SK-N-SH (cell line): ENCODE measurements around the gene GSE1. TPM values are rescaled to one million over a fixed set of nuclear protein-coding genes. Genes with fewer than 3 reads are reported as not detected.

ENCODE experiments used
- CTCF ChIA-PET: fragments of 300-600, 350-600 bp; formaldehyde crosslinking; extraction: SDS; loops from one replicate; lab custom pipeline; 2021; lab: Yijun Ruan, JAX
- POLR2A ChIA-PET: fragments of 350-600 bp; sonication (Branson Sonifier 250); formaldehyde crosslinking; extraction: SDS; loops from one replicate; lab custom pipeline; 2020; ENCODE audit warnings: antibody characterized with exemption, inconsistent platforms; lab: Yijun Ruan, JAX
- DNase-seq: peaks from one replicate; pipeline ENCODE4 v3.0.0; 2012
- H2AFZ ChIP-seq: fragments of 200-600 bp; sonication (generic); 2 replicates; pipeline ENCODE4 v1.8.1; 2016; ENCODE audit warnings: antibody characterized with exemption, mild to moderate bottlenecking, low read depth
- H3F3A ChIP-seq: fragments of 200-600 bp; sonication (generic); replicated peaks from 2 replicates; pipeline ENCODE3; 2016; ENCODE audit warnings: antibody characterized with exemption, mild to moderate bottlenecking; ENCODE audit not compliant: insufficient read depth
- H3K27ac ChIP-seq, 2 experiments: fragments of 200-500 bp in 1 of 2; fragments of 200-600 bp in 1 of 2; sonication (Bioruptor generic) in 1 of 2; sonication (generic), shearing (Covaris generic) in 1 of 2; 2 replicates each; pipeline versions ENCODE4 v1.5.1 to v1.6.1; 2014 to 2016; ENCODE audit warnings: low read depth in 2 of 2, inconsistent platforms in 1 of 2, low read length in 1 of 2, mild to moderate bottlenecking in 1 of 2, mixed read lengths in 1 of 2
- H3K27me3 ChIP-seq: fragments of 200-600 bp; sonication (generic), shearing (Covaris generic); 2 replicates; pipeline ENCODE4 v1.6.1; 2016; ENCODE audit warnings: mixed run types; ENCODE audit not compliant: insufficient read depth
- H3K36me3 ChIP-seq, 2 experiments: fragments of 200-500 bp in 1 of 2; fragments of 200-600 bp in 1 of 2; sonication (Bioruptor generic) in 1 of 2; sonication (generic) in 1 of 2; replicated peaks in 1 of 2; 2 replicates each; pipeline versions ENCODE3 to v1.5.1; 2014 to 2016; ENCODE audit warnings: low read length in 1 of 2, mild to moderate bottlenecking in 1 of 2; ENCODE audit not compliant: insufficient read depth in 2 of 2, control insufficient read depth in 1 of 2
- H3K4me1 ChIP-seq, 2 experiments: fragments of 200-500 bp in 1 of 2; fragments of 200-600 bp in 1 of 2; sonication (Bioruptor generic) in 1 of 2; sonication (generic), shearing (Covaris generic) in 1 of 2; 2 replicates each; pipeline versions ENCODE4 v1.5.1 to v1.6.1; 2014 to 2016; ENCODE audit warnings: low read depth in 1 of 2, low read length in 1 of 2, mixed run types in 1 of 2; ENCODE audit not compliant: insufficient read depth in 2 of 2, control insufficient read depth in 1 of 2
- H3K4me2 ChIP-seq: fragments of 200-600 bp; sonication (generic), shearing (Covaris generic); 2 replicates; pipeline ENCODE4 v1.6.1; 2017; ENCODE audit warnings: mixed run types
- H3K4me3 ChIP-seq, 2 experiments: fragments of 200-500 bp in 1 of 2; fragments of 200-600 bp in 1 of 2; sonication (Bioruptor generic) in 1 of 2; sonication (generic), shearing (Covaris generic) in 1 of 2; 2 replicates each; pipeline versions ENCODE4 v1.5.1 to v1.8.1; 2014 to 2016; ENCODE audit warnings: low read depth in 2 of 2, inconsistent platforms in 1 of 2, low read length in 1 of 2, mild to moderate bottlenecking in 1 of 2, mixed read lengths in 1 of 2, moderate library complexity in 1 of 2
- H3K79me2 ChIP-seq: fragments of 200-600 bp; sonication (generic); 2 replicates; pipeline ENCODE4 v1.8.1; 2017; ENCODE audit warnings: mild to moderate bottlenecking; ENCODE audit not compliant: insufficient read depth
- H3K9ac ChIP-seq: fragments of 200-600 bp; sonication (generic); 2 replicates; pipeline ENCODE4 v1.6.1; 2017; ENCODE audit warnings: mixed run types
- H3K9me2 ChIP-seq: fragments of 200-600 bp; sonication (generic); 2 replicates; pipeline ENCODE4 v1.6.1; 2017; ENCODE audit warnings: mixed run types
- H3K9me3 ChIP-seq: fragments of 200-600 bp; sonication (generic); 2 replicates; pipeline ENCODE4 v1.6.1; 2017; ENCODE audit warnings: mixed run types, mild to moderate bottlenecking, moderate library complexity
- H4K20me1 ChIP-seq: fragments of 200-600 bp; sonication (generic); 2 replicates; pipeline ENCODE4 v1.6.1; 2017; ENCODE audit warnings: mild to moderate bottlenecking, mixed run types; ENCODE audit not compliant: insufficient read depth
- CHD2 ChIP-seq: fragments of 150-350 bp; IDR thresholded peaks from 2 replicates; pipeline ENCODE4 v1.6.1; 2018; ENCODE audit warnings: low read length; ENCODE audit not compliant: partially characterized antibody
- CTCF ChIP-seq: fragments of 200-600 bp; sonication (generic); IDR thresholded peaks from 2 replicates; pipeline ENCODE4 v1.6.1; 2017; ENCODE audit warnings: antibody characterized with exemption, mild to moderate bottlenecking, moderate library complexity
- ELF1 ChIP-seq: IDR thresholded peaks from 2 replicates; pipeline ENCODE4 v1.4.0; 2012
- EP300 ChIP-seq, 2 experiments: IDR thresholded peaks; 2 replicates each; pipeline versions ENCODE4 v1.4.0 to v1.6.1; 2012; ENCODE audit warnings: borderline replicate concordance in 1 of 2, low read depth in 1 of 2, low read length in 1 of 2
- FOSL2 ChIP-seq: IDR thresholded peaks from 2 replicates; pipeline ENCODE4 v1.4.0; 2012; ENCODE audit warnings: low read depth, mild to moderate bottlenecking, moderate library complexity, borderline replicate concordance
- GATA2 ChIP-seq: sonication (generic); formaldehyde crosslinking; IDR thresholded peaks from 2 replicates; pipeline ENCODE4 v1.5.0; 2020; ENCODE audit warnings: mild to moderate bottlenecking, missing genetic modification reagents
- IRF3 ChIP-seq: fragments of 150-350 bp; IDR thresholded peaks from 2 replicates; pipeline ENCODE4 v1.6.1; 2016; ENCODE audit warnings: mild to moderate bottlenecking, low read depth, low read length
- JUND ChIP-seq: IDR thresholded peaks from 2 replicates; pipeline ENCODE4 v1.4.0; 2012
- MEF2A ChIP-seq: IDR thresholded peaks from 2 replicates; pipeline ENCODE4 v1.4.0; 2012; ENCODE audit warnings: low read depth, borderline replicate concordance
- RAD21 ChIP-seq: IDR thresholded peaks from 2 replicates; pipeline ENCODE4 v1.6.1; 2012; ENCODE audit warnings: mild to moderate bottlenecking, low read length
- RCOR1 ChIP-seq: fragments of 150-350 bp; IDR thresholded peaks from 2 replicates; pipeline ENCODE4 v1.6.1; 2017; ENCODE audit warnings: antibody characterized with exemption, low read length
- REST ChIP-seq: IDR thresholded peaks from 2 replicates; pipeline ENCODE4 v1.6.1; 2012; ENCODE audit warnings: mild to moderate bottlenecking, low read depth, low read length, moderate library complexity
- RFX5 ChIP-seq: IDR thresholded peaks from 2 replicates; pipeline ENCODE4 v1.6.1; 2012; ENCODE audit warnings: mild to moderate bottlenecking, improper control_type of control experiment, low read length
- RXRA ChIP-seq: IDR thresholded peaks from 2 replicates; pipeline ENCODE4 v1.4.0; 2012; ENCODE audit warnings: low read depth, mild to moderate bottlenecking, borderline replicate concordance
- TAF1 ChIP-seq: IDR thresholded peaks from 2 replicates; pipeline ENCODE4 v1.6.1; 2012; ENCODE audit warnings: low read depth, mild to moderate bottlenecking, low read length, moderate library complexity, borderline replicate concordance
- USF2 ChIP-seq: fragments of 150-350 bp; IDR thresholded peaks from 2 replicates; pipeline ENCODE4 v1.6.1; 2017; ENCODE audit warnings: antibody characterized with exemption, low read length, low read depth, borderline replicate concordance
- ZBTB33 ChIP-seq: IDR thresholded peaks from 2 replicates; pipeline ENCODE4 v1.4.0; 2012; ENCODE audit warnings: low read depth, borderline replicate concordance
- WGBS: methylation state at CpG from one replicate; pipeline ENCODE4 v1.1.6; 2017; ENCODE audit warnings: low lambda C conversion rate; 5-methylcytosine and 5-hydroxymethylcytosine counted together
- polyA plus RNA-seq, 3 experiments: library from polyadenylated mRNA; depleted of rRNA; stranded (reverse); fragments of >200 nt; gene quantifications; 2 replicates each; pipeline ENCODE4 v1.2.3, GENCODE V29; 2012

GSE1 gene
- polyA plus RNA-seq, 1 of the 3 experiments (the other 2 are of a cell fraction), result 26.5 TPM

GRCh38 chr16:85665929-85666328, 52.8 kb downstream of the GSE1 start:
- Histone ChIP-seq H3K4me2 (no peak overlapping the region), H3K4me1 (peaks cover 0 to 38% of the 10 kb centered on the region in 2 experiments; a peak in 1 of 4 replicates), H3K9me2 (no peaks in the 10 kb centered on the region), H3K4me3 (no peak overlapping the region), H3K9ac (no peak overlapping the region), H3K79me2 (no peaks in the 10 kb centered on the region), H3K27me3 (no peaks in the 10 kb centered on the region), H3K27ac (no peak overlapping the region), H3F3A (no peaks in the 10 kb centered on the region), H4K20me1 (peaks cover 3% of the 10 kb centered on the region; the same call in 1 of the 2 replicates), H3K36me3 (peaks cover 29 to 98% of the 10 kb centered on the region in 2 experiments), H2AFZ (no peak overlapping the region), H3K9me3 (no peaks in the 10 kb centered on the region)
- no peak for DNase-seq
- ChIA-PET POLR2A (no interaction called here), CTCF (interaction anchor here (1.0 to 1.6 kb wide), 3 partner anchors 9 to 53 kb away, joined by 3 to 6 read pairs (median 4); no protein-coding TSS in a partner anchor)
- no peak for TF ChIP-seq RCOR1
- TF ChIP-seq RFX5, result no peak
- no peak for TF ChIP-seq RAD21
- TF ChIP-seq CHD2, result no peak
- TF ChIP-seq TAF1, result no peak
- TF ChIP-seq USF2, result no peak
- no peak for TF ChIP-seq REST
- no peak for TF ChIP-seq ELF1
- no peak for TF ChIP-seq JUND
- TF ChIP-seq GATA2 (CRISPR knock-in tag), result no peak
- TF ChIP-seq IRF3, result no peak
- no peak for TF ChIP-seq EP300 (IDR thresholded peaks at IDR 0.05; ENCODE audit: borderline replicate concordance in 1 of 2, low read depth in 1 of 2, low read length in 1 of 2)
- no peak for TF ChIP-seq MEF2A
- no peak for TF ChIP-seq FOSL2
- no peak for TF ChIP-seq RXRA
- no peak for TF ChIP-seq ZBTB33
- TF ChIP-seq CTCF, result no peak
- WGBS, result 90% methylated on average over 11 of the region's 13 CpGs
